HG02759 (cell line): ENCODE results near the gene DNAJC22.

ENCODE experiments used
- ATAC-seq: cut with Tn5 transposase; IDR thresholded peaks from one replicate; pipeline ENCODE4 v1.9.1; 2021; ENCODE audit warnings: mild to moderate bottlenecking, moderate library complexity; ENCODE audit not compliant: unreplicated experiment

DNAJC22 gene

DNA sequence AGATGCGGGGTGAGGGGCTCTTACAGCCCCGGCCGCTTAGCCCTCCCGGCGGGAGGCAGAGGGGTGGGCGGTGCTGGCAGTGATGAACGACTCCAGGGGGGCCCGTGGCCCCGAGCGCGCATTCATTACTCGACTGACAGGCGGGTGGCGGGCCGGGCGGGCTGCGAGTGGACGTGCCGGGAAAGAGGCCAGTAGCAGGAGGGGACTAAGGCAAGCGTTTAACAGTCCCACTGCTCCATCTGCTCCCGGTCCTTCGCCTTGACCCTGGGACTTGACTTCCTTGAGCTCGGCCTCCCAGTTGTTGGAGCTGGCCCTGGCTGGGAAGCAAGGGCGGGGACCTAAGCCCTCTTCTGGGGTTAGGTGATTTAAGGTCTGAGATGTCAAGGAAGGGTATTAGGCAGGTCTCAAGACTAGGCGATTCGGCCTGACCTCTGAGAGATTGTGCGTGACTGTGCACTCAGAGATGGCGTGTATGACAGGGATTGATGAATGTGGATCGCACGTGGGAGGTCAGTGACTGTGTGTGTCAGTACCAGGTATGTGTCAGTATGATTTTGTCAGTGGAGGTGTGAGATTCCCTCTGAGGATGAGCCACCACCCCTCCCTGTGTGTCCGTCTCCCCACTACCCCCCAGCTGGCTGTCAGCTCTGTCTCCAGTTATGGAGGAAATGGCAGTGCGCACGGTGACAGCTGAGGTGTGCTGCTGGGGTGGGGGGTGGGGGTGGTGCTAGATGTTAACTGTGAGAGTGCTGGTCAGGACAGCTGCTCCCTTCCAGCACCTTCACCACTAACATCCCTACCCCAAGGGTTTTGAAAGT is 3.6 kb upstream of the DNAJC22 start:
- ATAC-seq = no peak

DNA sequence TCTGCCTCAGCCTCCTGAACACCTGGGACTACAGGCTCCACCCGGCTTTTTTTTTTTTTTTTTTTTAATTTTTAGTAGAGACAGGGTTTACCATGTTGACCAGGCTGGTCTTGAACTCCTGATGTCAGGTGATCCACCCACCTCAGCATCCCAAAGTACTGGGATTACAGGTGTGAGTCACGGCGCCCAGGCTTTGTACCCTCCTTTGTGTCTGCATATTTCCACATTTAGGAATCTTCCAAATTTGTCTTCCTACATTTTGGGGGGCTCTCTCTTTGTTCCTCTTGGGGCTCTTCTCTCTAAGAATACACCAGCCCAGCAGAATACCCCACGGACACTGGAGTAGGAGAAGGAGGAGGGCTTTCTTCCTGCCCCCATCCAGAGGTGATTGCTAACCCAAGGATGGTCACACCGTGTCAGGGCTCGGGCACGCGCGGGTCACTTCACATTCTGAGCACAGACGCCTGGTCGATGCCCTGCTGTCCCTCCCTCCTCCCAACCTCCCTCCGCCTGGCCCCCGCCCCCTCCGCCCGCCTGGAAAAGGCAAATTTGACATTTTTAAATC is 2.1 kb upstream of the DNAJC22 start:
- ATAC-seq = no peak

DNA sequence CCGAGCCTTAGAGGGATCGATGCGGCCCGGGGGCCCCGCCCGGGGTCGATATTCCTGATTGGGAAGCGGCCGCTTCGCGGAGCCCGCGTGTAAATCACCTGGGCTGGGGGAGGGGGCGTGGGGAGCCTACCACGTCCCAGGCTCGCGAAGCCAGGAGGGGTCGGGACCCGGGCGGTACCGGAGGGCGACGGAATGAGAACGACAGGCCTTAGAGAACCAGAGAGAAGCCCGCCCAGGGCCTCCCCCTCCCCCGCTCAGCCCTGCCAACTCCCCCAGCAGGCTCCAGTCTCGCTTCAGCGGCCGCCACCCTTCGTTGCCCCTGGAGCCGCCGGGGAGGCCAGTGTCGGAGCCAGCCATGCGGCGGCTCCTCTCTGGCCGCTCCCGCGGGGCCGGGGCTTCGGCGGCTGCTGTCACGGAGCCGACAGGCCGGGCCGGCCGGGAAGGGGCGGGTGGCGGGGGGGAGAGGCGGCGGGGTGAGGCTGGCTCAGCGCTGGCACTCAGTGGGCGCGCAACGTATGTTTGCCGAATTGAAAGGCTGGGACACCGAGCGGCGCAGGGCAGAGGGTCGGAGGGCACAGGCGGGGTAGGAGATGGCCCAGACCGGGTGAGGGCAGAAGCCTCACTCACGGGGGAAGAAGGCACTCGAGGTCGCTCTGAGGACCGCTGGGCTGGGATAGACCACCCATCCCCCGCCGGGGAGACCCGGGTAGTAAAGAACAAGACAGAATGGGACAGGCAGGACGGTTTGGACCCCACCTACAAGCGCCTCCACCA is 1.4 kb upstream of the DNAJC22 start:
- peak; percentile 44 for ATAC-seq

DNA sequence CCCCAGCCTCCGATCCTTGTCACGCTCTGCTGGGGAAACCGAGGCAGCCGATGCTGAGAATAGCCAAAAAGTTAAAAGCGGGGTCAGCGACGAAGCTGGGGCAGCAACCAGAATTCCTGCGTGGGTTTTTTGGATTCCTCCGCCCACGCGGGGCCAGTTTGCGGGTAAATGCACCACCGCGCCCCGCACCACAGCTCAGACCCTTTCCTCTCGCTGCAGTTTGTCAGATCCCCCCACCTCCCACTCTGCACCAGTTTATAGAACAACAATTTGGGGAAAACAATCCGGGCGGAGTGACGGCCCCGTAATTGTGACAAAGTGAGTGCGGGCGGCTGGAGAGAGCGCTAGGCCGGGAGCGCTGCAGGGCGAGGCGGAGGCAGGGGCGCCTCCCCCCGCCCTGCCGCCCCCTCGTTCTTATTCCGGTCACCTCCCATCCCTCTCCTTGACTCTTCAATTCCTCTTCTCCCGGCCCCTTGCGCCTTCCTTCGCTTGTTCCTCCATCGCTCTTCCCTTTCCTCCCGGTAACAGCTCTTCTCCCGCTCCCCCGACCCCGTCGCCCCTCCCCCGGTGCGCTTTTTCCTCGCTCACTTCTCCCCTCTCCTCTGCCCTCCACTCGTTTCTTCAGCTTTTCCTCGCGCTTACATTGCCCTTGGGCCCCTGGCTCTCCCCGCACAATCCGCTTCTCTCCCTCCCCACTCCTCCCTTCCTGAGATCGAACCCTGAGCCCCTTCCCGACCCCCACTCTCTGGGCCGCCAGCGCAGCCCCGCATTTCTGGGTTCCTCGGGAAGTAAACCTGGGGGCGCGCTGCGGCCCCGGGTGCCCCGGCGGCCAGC is 646 bp upstream of the DNAJC22 start:
- no peak for ATAC-seq

DNA sequence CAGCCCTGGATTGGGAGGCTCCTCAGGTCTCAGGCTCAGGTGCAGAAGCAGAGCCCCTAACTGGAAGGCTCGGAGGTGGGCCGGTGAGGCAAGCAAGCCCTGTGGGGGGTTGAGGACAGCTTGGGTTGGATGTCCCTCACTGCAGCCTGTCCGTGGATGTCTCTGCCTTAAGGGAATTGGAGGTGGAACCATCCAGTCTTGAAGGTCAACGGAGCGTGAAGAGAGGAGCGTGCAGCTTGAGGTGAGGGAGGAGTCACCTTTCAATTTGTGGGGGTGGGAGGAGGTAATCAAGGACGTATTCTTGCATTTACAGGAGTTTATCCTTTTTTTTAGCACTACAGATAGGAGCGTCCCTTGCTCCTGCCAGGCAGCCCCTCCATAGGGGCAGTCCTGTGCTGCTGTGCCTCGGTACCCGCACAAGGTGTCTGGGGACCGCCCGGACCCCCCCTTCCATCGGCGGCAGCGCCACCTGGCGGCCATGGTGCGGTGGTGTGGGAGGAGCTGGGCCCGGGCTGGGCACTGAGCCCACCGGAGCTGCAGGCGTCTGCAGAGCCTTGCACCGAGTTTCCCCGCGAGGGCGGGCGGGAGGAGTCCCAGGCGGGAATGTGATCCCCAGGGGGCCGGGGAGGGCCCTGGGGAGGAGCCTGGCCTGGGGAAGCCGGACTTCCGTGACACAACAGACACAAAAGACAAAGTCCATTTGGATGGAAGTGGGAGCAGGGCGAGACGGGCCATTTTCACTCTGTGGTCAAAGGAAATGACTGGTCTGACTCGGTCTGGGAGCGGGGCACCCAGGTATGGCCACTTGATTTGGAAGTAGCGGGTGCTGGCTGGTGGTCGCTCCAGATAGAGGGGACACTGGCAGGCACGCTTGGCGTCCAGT is 864 bp downstream of the DNAJC22 start:
- peak; percentile 65 for ATAC-seq

DNA sequence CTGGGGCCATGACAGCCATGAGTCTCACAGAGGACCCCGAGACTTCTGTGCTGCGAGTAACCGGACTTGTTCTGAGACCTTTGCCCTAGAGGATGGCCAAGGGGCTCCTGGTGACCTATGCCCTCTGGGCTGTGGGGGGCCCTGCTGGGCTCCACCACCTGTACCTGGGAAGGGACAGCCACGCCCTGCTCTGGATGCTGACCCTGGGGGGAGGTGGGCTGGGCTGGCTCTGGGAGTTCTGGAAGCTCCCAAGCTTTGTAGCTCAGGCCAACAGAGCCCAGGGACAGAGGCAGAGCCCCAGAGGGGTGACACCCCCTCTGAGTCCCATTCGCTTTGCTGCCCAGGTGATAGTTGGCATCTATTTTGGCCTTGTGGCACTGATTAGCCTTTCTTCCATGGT is 2.1 kb downstream of the DNAJC22 start:
- ATAC-seq = no peak

DNA sequence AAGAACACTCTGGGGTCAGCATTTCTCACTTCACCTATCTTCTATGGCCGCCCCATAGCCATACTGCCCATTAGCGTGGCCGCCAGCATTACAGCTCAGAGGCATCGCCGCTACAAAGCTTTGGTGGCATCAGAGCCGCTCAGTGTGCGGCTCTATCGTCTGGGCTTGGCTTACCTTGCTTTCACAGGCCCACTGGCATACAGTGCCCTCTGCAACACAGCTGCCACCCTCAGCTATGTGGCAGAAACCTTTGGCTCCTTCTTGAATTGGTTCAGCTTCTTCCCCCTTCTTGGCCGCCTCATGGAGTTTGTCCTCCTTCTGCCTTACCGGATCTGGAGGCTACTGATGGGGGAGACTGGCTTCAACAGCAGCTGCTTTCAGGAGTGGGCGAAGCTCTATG is 2.6 kb downstream of the DNAJC22 start:
- ATAC-seq = no peak

DNA sequence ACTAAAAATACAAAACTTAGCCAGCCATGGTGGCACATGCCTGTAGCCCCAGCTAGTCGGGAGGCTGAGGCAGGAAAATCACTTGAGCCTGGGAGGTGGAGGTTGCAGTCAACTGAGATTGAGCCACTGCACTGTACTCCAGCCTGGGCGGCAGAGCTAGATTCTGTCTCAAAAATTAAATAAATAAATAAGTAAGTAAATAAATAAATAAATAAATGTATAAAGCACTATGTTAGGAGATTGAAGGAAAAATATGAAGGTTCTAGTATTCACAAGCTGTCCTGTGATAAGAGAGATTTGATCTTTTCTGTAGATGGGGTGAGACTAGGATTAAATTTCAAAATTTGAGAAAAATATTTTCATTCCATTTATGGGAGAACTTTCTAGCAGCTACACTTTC is 5.7 kb downstream of the DNAJC22 start:
- no peak for ATAC-seq

DNA sequence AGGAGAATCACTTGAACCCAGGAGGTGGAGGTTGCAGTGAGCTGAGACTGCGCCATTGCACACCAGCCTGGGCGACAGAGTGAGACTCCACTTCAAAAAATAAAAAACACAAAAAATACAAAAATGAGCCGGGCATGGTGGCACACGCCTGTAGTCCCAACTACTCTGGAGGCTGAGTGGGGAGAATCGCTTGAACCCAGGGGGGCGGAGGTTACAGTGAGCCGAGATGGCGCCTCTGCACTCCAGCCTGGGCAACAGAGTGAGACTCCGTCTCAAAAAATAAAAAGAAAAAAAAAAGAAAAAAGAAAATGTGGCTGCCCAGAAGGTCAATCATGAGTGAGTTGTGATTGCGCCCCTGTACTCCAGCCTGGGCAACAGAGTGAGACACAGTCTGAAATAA is 9.2 kb downstream of the DNAJC22 start:
- no peak for ATAC-seq

DNA sequence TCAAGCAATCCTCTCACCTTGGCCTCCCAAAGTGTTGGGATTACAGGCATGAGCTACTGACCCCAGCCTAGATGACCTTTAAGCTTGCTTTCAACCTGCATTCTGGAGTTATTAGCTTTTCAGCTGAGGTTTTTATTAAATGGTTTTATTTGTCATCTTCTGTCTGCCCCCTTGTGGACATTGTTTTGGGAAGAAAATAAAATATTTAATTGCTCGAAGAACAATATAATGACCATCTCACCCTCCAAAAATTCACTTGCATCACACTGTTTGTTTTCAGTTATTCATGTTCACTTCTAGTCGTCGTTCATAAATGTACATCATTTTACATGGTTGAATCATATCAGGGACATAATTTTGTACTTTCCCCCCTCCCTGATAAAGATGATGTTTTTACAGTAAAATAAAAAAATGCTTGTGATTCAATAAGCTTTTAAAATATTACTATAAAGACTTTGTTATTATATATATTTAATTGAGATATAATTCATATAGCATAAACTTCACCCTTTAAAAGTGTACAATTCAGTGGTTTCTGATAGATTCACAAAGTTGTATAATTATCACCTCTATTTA is 10.5 kb downstream of the DNAJC22 start:
- ATAC-seq = no peak

DNA sequence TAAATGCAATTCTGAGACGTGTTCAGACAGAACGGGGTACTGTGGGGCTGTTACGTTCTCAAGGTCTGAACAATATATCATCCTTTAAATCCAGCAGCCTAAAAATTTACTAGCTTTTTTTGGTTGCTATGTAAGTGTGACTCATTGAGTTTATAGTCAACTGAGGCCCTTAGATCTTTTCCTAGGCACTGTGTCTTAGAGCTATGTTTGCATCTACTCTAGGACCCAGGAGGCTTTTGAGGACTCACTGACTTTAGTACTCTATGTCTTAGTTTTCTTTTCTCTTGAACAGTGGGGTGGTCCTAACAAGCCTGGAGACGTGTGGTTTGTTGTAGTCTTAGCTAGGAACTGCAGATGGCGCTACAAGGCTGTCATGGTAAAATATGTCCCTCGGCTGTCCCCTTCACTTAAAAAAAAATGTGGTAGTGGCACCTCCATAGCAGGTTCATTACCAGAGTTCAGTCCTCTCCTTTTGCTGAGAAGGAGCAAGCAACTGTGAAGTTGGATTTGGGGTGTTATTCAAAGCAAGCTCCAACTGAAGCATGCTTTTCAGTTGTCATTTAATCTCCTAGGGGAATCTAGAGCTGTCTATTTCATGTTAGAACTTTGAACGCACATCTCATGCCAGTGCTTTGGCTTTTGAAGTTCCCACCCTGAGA is 11.9 kb downstream of the DNAJC22 start:
- ATAC-seq = no peak

DNA sequence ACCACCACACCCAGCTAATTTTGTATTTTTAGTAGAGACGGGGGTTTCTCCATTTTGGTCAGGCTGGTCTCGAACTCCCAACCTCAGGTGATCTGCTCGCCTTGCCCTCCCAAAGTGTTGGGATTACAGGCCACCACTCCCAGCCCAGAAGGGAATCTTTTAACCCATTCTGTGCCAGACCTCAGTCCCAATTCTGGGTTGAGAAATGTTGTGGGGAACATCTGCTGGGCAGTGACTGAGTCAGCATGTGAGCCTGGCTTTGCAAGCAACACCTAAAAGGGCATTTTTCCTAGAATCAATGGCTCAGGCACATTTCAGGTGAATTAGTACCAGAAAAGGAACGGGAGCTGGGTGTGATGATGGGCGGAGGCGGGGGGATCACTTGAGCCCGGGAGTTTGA is 13.0 kb downstream of the DNAJC22 start:
- no peak for ATAC-seq

DNA sequence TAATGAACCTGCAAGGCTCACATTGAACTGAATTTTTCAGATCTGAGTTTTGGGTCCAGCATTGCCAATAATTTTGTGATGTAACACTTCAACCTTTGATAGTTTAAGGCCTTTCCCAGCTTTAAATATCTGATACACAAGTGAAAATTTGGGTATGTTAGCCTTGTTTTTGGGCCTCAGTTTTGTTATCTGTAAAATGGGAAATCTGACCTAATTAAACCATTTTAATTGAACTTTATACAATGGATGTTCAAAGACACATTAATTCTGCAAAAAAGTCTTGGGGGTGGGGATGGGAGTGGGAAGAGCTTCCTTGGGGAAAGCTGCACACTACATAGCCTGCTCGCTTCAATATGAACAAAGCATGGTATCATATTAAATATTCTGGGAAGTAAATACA is 15.4 kb downstream of the DNAJC22 start:
- no peak for ATAC-seq

DNA sequence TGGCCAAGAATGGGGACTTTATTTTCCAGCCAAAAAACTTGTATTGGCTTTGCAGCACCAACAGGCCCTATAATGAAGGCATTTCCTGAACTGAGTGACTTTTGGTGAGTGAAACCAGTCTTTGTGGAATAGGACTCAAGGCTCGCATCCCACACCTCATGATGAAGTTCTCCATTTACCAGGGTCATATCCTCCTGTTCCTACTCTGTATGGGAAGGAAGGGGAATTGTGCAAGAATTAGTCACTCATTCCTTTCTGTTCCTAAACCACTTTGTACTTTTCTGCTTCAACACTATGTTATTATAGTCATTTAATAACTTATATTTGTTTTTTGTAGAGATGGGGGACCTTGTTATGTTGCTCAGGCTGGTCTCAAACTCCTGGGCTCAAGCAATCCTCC is 18.3 kb downstream of the DNAJC22 start:
- no peak for ATAC-seq

DNA sequence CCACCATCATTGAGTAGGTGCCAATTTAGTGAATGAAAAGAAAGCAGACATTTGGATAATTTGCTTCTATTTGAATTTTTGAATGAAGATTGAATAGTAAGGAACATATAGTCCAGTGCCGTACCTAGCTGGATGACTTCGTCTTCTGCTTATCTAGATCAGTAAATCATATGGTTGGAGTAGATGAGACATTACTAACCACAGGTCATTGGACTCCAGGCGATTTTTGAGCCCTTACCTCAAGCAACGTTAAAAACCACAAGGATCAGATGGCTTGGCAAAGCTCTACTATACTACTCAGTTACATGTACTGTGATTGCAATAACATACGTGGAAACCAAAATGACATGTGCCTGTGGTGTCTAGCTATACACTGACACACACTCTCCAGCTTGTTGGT is 18.9 kb downstream of the DNAJC22 start:
- ATAC-seq = no peak

DNA sequence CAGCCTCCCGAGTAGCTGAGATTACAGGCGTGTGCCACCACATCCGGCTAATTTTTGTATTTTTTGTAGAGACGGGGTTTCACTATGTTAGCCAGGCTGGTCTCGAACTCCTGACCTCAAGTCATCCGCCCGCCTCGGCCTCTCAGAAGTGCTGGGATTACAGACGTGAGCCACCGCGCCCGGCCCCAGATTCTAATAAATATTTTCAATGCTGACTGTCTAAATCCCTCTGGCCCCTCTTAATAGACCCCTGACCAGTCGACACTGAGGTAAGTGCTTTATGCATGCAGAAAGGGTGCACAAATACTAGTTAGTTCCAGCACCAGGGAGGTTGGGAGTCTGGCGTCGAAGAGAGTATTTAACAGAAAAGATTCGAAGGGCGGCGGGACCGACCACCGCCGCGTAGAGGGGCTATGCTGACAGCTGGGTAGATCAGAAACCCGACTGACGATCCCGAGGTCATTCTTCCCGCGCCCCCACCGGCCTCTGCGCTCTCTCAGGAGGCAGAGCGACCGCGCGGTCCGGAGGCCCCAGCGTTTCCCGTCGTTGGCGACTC is 19.5 kb downstream of the DNAJC22 start:
- peak; percentile 18 for ATAC-seq

DNA sequence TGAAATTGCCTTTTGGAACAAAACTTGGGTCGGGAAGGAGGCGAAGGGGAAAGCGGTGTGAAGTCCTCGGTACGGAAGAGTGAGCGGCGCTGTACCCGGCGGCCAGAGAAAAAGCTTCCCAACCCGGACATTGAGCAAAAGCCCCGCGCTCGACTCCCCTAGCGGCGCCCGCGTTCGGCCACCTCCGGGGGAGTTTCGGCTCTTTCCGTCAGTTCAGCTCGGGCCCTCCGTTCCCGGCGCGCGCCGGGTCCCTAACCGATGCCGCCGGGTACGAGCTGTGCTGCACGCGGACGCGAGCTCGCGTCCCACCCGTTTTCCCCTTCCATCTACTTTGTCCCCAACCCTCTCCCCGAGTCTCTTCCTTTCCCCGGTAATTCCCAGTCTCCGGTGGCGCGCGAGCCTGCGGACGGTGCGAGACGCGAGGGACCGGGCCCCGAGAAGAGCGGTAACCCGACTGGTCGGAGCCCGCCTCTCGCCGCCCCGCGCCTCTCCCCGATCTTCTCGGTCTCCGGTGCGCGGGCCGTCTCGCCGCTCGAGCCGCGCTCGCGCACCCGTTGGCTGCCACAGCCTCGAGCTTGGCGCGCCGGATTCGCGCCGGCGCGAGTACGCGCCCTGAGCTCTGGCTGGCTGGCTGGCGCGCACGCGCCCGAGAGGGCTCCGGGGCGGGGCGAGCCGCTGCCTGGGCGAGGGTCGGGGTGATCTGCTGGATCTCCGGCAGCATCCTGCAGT is 20.1 kb downstream of the DNAJC22 start:
- peak; percentile 78 for ATAC-seq
